Skeletal muscle tissue (tissue), 4 donors: ENCODE data around the gene DGKZ. TPM values are rescaled to one million over a fixed set of nuclear protein-coding genes. Genes with fewer than 3 reads are reported as not detected.

Source experiments
- H3K27ac ChIP-seq: one replicate; pipeline ENCODE4 v1.7.0; 2013; ENCODE audit warnings: mild to moderate bottlenecking, low read depth, low read length, inconsistent platforms
- H3K27me3 ChIP-seq, 3 donors: one replicate each; pipeline ENCODE4 v1.7.0; 2013; ENCODE audit warnings: low read length in 3 of 3; ENCODE audit not compliant: control insufficient read depth in 3 of 3, insufficient read depth in 3 of 3
- H3K36me3 ChIP-seq, 3 donors: one replicate each; pipeline ENCODE4 v1.7.0; 2013; ENCODE audit warnings: low read length in 3 of 3; ENCODE audit not compliant: control insufficient read depth in 3 of 3, insufficient read depth in 3 of 3
- H3K4me1 ChIP-seq, 3 donors: one replicate each; pipeline ENCODE4 v1.7.0; 2013; ENCODE audit warnings: low read length in 3 of 3, mild to moderate bottlenecking in 3 of 3; ENCODE audit not compliant: control insufficient read depth in 3 of 3, insufficient read depth in 3 of 3
- H3K4me3 ChIP-seq, 3 donors: one replicate each; pipeline ENCODE4 v1.7.0; 2013; ENCODE audit warnings: low read length in 3 of 3
- H3K9ac ChIP-seq, 3 donors: one replicate each; pipeline ENCODE4 v1.7.0; 2013; ENCODE audit warnings: low read length in 3 of 3, mild to moderate bottlenecking in 3 of 3, moderate library complexity in 2 of 3, low read depth in 1 of 3
- H3K9me3 ChIP-seq, 3 donors: one replicate each; pipeline ENCODE4 v1.7.0; 2013; ENCODE audit warnings: low read length in 3 of 3; ENCODE audit not compliant: control insufficient read depth in 3 of 3
- total RNA-seq: library from RNA; depleted of rRNA; stranded (reverse); fragments of >200 nt; gene quantifications from one replicate; pipeline ENCODE4 v1.2.3, GENCODE V29; 2014
- donor health status: Osteomylitis.

The DGKZ gene
- total RNA-seq, 1 donor from 2014 or later = 22.4 TPM

- H3K4me3 ChIP-seq = no peak overlapping the region
- H3K4me1 ChIP-seq = peaks cover 34 to 55% (median 49%) of the 10 kb centered on the region in 3 donors
- H3K27me3 ChIP-seq = no peaks in the 10 kb centered on the region
- H3K9me3 ChIP-seq = no peaks in the 10 kb centered on the region
- H3K27ac ChIP-seq = no peak overlapping the region
- no peak overlapping the region for H3K9ac ChIP-seq
- H3K36me3 ChIP-seq = no peaks in the 10 kb centered on the region
Observed at GRCh38 chr11:46343520-46343919, 3.7 kb upstream of the DGKZ start.

GRCh38 chr11:46345131-46345597, 2.1 kb upstream of the DGKZ start:
- Histone ChIP-seq H3K4me3 (peak overlapping the region; percentile 51 to 70 (median 64)), H3K9me3 (no peaks in the 10 kb centered on the region), H3K36me3 (no peaks in the 10 kb centered on the region), H3K4me1 (peaks cover 23 to 49% (median 40%) of the 10 kb centered on the region in 3 donors), H3K27ac (no peak overlapping the region), H3K27me3 (no peaks in the 10 kb centered on the region), H3K9ac (peak overlapping the region in 2 of 3 donors; percentile 3 to 21)

GRCh38 chr11:46345881-46346484, 1.3 kb upstream of the DGKZ start:
- Histone ChIP-seq H3K9me3 (no peaks in the 10 kb centered on the region), H3K4me1 (peaks cover 23 to 45% (median 37%) of the 10 kb centered on the region in 3 donors), H3K36me3 (no peaks in the 10 kb centered on the region), H3K27ac (no peak overlapping the region), H3K9ac (peak overlapping the region in 2 of 3 donors; percentile 21 to 45), H3K27me3 (no peaks in the 10 kb centered on the region), H3K4me3 (peak overlapping the region; percentile 63 to 70 (median 64))

- H3K9me3 ChIP-seq = no peaks in the 10 kb centered on the region
- no peaks in the 10 kb centered on the region for H3K36me3 ChIP-seq
- no peak overlapping the region for H3K27ac ChIP-seq
- H3K4me1 ChIP-seq = peaks cover 36 to 50% (median 44%) of the 10 kb centered on the region in 3 donors
- peak overlapping the region; percentile 80 to 92 (median 84) for H3K9ac ChIP-seq
- no peaks in the 10 kb centered on the region for H3K27me3 ChIP-seq
- peak overlapping the region; percentile 78 to 86 (median 86) for H3K4me3 ChIP-seq
Observed at GRCh38 chr11:46347637-46348311, 511 bp downstream of the DGKZ start.

GRCh38 chr11:46348566-46349401, 1.5 kb downstream of the DGKZ start:
- peak overlapping the region; percentile 10 to 92 (median 84) for H3K9ac ChIP-seq
- H3K4me1 ChIP-seq = peaks cover 38 to 50% (median 46%) of the 10 kb centered on the region in 3 donors
- no peaks in the 10 kb centered on the region for H3K9me3 ChIP-seq
- peaks cover 0 to 2% (median 0%) of the 10 kb centered on the region in 3 donors for H3K36me3 ChIP-seq
- no peaks in the 10 kb centered on the region for H3K27me3 ChIP-seq
- H3K27ac ChIP-seq = no peak overlapping the region
- H3K4me3 ChIP-seq = peak overlapping the region; percentile 78 to 86 (median 86)

- Histone ChIP-seq H3K36me3 (peaks cover 0 to 2% (median 0%) of the 10 kb centered on the region in 3 donors), H3K9me3 (no peaks in the 10 kb centered on the region), H3K4me3 (no peak overlapping the region), H3K27me3 (no peaks in the 10 kb centered on the region), H3K27ac (peak overlapping the region; percentile 55), H3K4me1 (peaks cover 38 to 46% (median 46%) of the 10 kb centered on the region in 3 donors), H3K9ac (peak overlapping the region; percentile 35 to 69 (median 65))
Observed at GRCh38 chr11:46350695-46351094, 3.4 kb downstream of the DGKZ start.

- no peaks in the 10 kb centered on the region for H3K27me3 ChIP-seq
- peak overlapping the region; percentile 65 to 80 (median 69) for H3K9ac ChIP-seq
- peaks cover 38 to 46% (median 46%) of the 10 kb centered on the region in 3 donors for H3K4me1 ChIP-seq
- H3K36me3 ChIP-seq = peaks cover 0 to 2% (median 0%) of the 10 kb centered on the region in 3 donors
- peak overlapping the region; percentile 55 for H3K27ac ChIP-seq
- no peaks in the 10 kb centered on the region for H3K9me3 ChIP-seq
- H3K4me3 ChIP-seq = no peak overlapping the region
Observed at GRCh38 chr11:46351148-46351547, 3.9 kb downstream of the DGKZ start.

- H3K4me1 ChIP-seq = peaks cover 38 to 46% (median 42%) of the 10 kb centered on the region in 3 donors
- peak overlapping the region in 2 of 3 donors; percentile 65 to 67 for H3K4me3 ChIP-seq
Observed at GRCh38 chr11:46351606-46352005, 4.3 kb downstream of the DGKZ start.

GRCh38 chr11:46352063-46352841, 5.0 kb downstream of the DGKZ start:
- peak overlapping the region; percentile 55 for H3K27ac ChIP-seq
- H3K9me3 ChIP-seq = no peaks in the 10 kb centered on the region
- peak overlapping the region; percentile 38 to 67 (median 65) for H3K4me3 ChIP-seq
- no peaks in the 10 kb centered on the region for H3K27me3 ChIP-seq
- H3K9ac ChIP-seq = peak overlapping the region; percentile 65 to 80 (median 69)
- H3K36me3 ChIP-seq = peaks cover 0 to 4% (median 0%) of the 10 kb centered on the region in 3 donors
- H3K4me1 ChIP-seq = peaks cover 35 to 41% (median 39%) of the 10 kb centered on the region in 3 donors

More at GRCh38 chr11:46351606-46352005, 4.3 kb downstream of the DGKZ start:
- peak overlapping the region; percentile 55 for H3K27ac ChIP-seq
- peaks cover 0 to 4% (median 0%) of the 10 kb centered on the region in 3 donors for H3K36me3 ChIP-seq
- no peaks in the 10 kb centered on the region for H3K9me3 ChIP-seq
- no peaks in the 10 kb centered on the region for H3K27me3 ChIP-seq
- peak overlapping the region; percentile 65 to 80 (median 69) for H3K9ac ChIP-seq
